Measurements from ENCODE around the gene GRAMD4.

DNA sequence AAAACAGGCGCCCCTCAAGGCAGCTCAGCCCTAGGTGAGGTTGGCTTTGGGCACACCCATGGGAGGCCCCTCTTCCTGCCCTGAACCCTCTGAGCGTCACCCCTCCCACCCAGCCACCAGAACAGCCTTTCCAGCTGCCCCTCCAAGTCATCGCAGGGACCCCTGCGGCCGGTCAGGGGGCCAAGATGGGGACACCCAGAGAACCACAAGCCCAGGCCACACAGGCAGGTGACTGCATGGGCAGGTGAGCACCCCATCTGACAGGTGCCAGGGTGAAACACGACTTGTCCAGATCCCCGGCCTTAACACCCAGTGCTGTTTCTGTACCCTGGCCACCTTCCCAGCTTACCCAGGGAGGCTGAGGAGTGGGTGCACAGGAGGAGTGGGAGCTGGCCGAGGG, 24.6 kb upstream of the GRAMD4 start:
- TF ChIP-seq, protein P1, sequence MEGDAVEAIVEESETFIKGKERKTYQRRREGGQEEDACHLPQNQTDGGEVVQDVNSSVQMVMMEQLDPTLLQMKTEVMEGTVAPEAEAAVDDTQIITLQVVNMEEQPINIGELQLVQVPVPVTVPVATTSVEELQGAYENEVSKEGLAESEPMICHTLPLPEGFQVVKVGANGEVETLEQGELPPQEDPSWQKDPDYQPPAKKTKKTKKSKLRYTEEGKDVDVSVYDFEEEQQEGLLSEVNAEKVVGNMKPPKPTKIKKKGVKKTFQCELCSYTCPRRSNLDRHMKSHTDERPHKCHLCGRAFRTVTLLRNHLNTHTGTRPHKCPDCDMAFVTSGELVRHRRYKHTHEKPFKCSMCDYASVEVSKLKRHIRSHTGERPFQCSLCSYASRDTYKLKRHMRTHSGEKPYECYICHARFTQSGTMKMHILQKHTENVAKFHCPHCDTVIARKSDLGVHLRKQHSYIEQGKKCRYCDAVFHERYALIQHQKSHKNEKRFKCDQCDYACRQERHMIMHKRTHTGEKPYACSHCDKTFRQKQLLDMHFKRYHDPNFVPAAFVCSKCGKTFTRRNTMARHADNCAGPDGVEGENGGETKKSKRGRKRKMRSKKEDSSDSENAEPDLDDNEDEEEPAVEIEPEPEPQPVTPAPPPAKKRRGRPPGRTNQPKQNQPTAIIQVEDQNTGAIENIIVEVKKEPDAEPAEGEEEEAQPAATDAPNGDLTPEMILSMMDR (IDR thresholded peaks at IDR 0.05), result no peak
- TF ChIP-seq POLR2A (IDR thresholded peaks at IDR 0.05), result no peak
